Psoas muscle (tissue), 8 donors: ENCODE results near the gene ALOX15B. TPM values are rescaled to one million over a fixed set of nuclear protein-coding genes. Genes with fewer than 3 reads are reported as not detected.

Experiments
- ATAC-seq, 4 donors: fragments of 200-7000 bp; cut with Tn5 transposase; one replicate each; pipeline ENCODE4 v1.9.1; 2020; ENCODE audit warnings: moderate library complexity in 3 of 4, mild to moderate bottlenecking in 2 of 4
- DNase-seq, 2 donors: peaks; one replicate each; pipeline ENCODE4 v3.0.0-alpha.2; 2020
- H3K27ac ChIP-seq: fragments of 200-600 bp; one replicate; pipeline ENCODE4 v1.8.0; 2022
- H3K27me3 ChIP-seq, 3 donors: fragments of 200-600 bp in 1 of 3; one replicate each; pipeline versions ENCODE4 v1.6.1 to v1.8.0; 2013 to 2022; ENCODE audit warnings: low read length in 2 of 3, mild to moderate bottlenecking in 2 of 3, moderate library complexity in 1 of 3; ENCODE audit not compliant: insufficient read depth in 3 of 3
- H3K36me3 ChIP-seq, 2 donors: fragments of 200-600 bp in 1 of 2; one replicate each; pipeline versions ENCODE4 v1.6.1 to v1.8.0; 2013 to 2022; ENCODE audit warnings: low read depth in 1 of 2, mild to moderate bottlenecking in 1 of 2, moderate library complexity in 1 of 2; ENCODE audit not compliant: insufficient read depth in 1 of 2
- H3K4me1 ChIP-seq: fragments of 200-600 bp; one replicate; pipeline ENCODE4 v1.8.0; 2022
- H3K4me3 ChIP-seq: fragments of 200-600 bp; one replicate; pipeline ENCODE4 v1.8.0; 2022; ENCODE audit warnings: mild to moderate bottlenecking
- H3K9me3 ChIP-seq: fragments of 200-600 bp; one replicate; pipeline ENCODE4 v1.8.0; 2022
- WGBS, 3 donors: extraction: QIAGEN DNeasy Blood & Tissue Kit; methylation state at CpG; one replicate each; pipeline versions ENCODE4 v1.1.6 to v1.1.7; 2013; 5-methylcytosine and 5-hydroxymethylcytosine counted together
- intact Hi-C, 2 donors: fragments of 100-400 bp; cut with DNase I; formaldehyde crosslinking; loops; one replicate each; pipeline versions ENCODE4 v1.11.0 to v1.14.2; 2022
- polyA plus RNA-seq, 3 donors: library from polyadenylated mRNA; stranded (reverse); fragments of 200-250 nt; gene quantifications; one replicate each; pipeline ENCODE4 v1.2.3, GENCODE V29; 2013
- total RNA-seq, 4 donors: library from RNA; stranded (reverse); fragmentation: NEBNext Ultra II Directional in 2 of 4; extraction: Animal tissue kit (Norgen Biotek cat#: 25700) in 2 of 4; gene quantifications; one replicate each; pipeline versions ENCODE4 v1.2.1 to v1.2.4, GENCODE V29; 2021 to 2023
- TF ChIP-seq, protein P1 (sequence below): fragments of 200-600 bp; IDR thresholded peaks from one replicate; pipeline ENCODE4 v1.8.0; 2022; ENCODE audit warnings: antibody characterized with exemption
- donor health status: healthy with polysubstance abuse.
- donor health status: DM: no; HTN: no; CAD: no; lungs with moderate emphysema.
- donor health status: Bipolar disorder and iron deficiency.
- donor health status: healthy.
- donor health status: DM: yes; HTN: yes; CAD: no.
- donor health status: DM: no; HTN: no; CAD: no.
- donor health status: DM: no; HTN: no; CAD: no.
- donor health status: DM: yes; HTN: yes; CAD: no.

ALOX15B gene
- total and polyA plus RNA-seq, 7 donors, result 0.09 to 1.1 (median 0.32) TPM; not detected in 2

DNA sequence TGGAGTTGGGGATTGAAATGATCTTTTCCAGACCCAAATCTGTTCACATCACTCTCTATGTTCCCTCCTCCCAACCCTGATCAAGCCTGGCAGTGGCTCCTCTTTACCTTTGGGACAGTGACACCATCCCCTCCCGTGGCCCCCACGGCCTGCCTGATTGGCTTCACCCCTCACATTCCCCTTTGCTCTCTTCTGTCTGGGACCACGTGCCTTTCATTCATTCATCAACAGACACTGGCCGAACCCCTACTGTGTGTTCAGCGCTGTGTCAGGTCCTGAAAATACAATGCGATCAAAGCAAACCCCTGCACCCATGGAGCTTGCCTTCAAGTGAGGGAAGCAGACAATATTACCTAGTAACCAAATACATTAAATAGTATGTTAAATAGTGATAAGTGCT, 50.9 kb downstream of the ALOX15B start:
- ATAC-seq, result no peak
- Histone ChIP-seq H3K9me3 (no peaks in the 10 kb centered on the region), H3K36me3 (no peaks in the 10 kb centered on the region), H3K27me3 (peaks cover 0 to 22% (median 6%) of the 10 kb centered on the region in 3 donors), H3K27ac (no peak overlapping the region), H3K4me3 (no peak overlapping the region), H3K4me1 (no peaks in the 10 kb centered on the region)
- WGBS, 3 donors, result 62 to 76% (median 64%) methylated on average over 6 of the region's 6 CpGs
- TF ChIP-seq, protein P1, sequence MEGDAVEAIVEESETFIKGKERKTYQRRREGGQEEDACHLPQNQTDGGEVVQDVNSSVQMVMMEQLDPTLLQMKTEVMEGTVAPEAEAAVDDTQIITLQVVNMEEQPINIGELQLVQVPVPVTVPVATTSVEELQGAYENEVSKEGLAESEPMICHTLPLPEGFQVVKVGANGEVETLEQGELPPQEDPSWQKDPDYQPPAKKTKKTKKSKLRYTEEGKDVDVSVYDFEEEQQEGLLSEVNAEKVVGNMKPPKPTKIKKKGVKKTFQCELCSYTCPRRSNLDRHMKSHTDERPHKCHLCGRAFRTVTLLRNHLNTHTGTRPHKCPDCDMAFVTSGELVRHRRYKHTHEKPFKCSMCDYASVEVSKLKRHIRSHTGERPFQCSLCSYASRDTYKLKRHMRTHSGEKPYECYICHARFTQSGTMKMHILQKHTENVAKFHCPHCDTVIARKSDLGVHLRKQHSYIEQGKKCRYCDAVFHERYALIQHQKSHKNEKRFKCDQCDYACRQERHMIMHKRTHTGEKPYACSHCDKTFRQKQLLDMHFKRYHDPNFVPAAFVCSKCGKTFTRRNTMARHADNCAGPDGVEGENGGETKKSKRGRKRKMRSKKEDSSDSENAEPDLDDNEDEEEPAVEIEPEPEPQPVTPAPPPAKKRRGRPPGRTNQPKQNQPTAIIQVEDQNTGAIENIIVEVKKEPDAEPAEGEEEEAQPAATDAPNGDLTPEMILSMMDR, result no peak
- intact Hi-C loops, result loop anchor here in 1 of 2 donors (10.0 kb wide), 1 partner anchor 215 kb away; no protein-coding TSS in a partner anchor
- DNase-seq, result peak in 1 of 2 donors; percentile 15

DNA sequence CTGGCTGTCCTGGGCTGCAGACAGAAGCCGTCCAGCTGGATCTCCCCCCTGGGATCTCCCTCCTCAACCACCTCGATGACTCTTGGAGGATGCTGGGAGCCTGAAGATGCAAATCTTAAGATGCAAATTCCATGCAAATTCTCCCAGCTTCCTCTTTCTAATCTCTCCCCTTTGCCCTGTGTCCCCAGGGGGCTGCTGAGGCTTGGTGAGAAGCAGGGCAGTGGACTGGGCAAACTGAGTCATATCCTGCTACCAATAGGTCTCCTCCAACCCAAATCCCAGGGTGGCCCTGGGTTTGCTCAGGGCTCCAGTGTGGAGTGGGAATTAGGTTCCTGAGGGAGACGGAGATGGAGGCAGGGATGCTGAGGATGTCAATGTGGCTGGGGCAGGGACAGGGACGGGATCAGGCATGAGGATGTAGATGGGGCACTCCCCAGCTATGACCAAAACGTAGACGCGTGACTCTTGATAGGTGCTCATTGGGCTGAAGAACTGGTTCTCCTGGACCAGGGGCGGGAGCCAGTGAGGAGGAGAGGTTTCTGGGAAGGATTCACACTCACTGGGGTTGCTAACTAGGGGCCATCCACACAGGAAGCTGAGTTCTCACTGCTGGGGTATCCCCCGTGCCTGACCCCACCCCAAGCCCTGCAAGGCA, 52.3 kb downstream of the ALOX15B start:
- H3K27ac ChIP-seq, result no peak overlapping the region
- DNase-seq, result peak in 1 of 2 donors; percentile 40
- no peaks in the 10 kb centered on the region for H3K36me3 ChIP-seq
- TF ChIP-seq, protein P1, result no peak
- no peaks in the 10 kb centered on the region for H3K9me3 ChIP-seq
- no peaks in the 10 kb centered on the region for H3K4me1 ChIP-seq
- 46 to 53% (median 52%) methylated on average over 9 of the region's 9 CpGs for WGBS, 3 donors
- ATAC-seq, result no peak
- H3K4me3 ChIP-seq, result no peak overlapping the region
- intact Hi-C loops, result loop anchor here in 1 of 2 donors (10.0 kb wide), 1 partner anchor 214 kb away; no protein-coding TSS in a partner anchor
- peaks cover 0 to 22% (median 6%) of the 10 kb centered on the region in 3 donors for H3K27me3 ChIP-seq

DNA sequence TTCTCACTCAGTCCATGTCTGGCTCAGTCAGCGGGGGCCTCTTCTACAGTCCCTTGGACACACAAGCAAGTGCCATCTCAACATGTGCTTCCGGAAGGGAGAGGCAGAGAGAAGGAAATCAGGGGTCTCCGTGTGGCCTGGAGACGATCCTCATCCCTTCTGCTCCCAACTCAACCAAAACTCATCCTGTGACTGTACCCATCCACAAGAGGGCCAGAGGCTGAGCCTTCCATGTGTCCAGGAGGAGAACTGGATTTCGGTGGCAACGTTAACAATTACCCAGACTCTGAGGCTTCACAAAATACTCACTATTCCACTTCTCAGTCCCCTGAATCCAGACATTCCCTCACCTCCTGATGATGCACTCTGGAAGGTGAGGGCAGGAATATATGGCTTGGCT, 56.5 kb downstream of the ALOX15B start:
- peaks cover 0 to 20% (median 7%) of the 10 kb centered on the region in 3 donors for H3K27me3 ChIP-seq
- ATAC-seq (no peak), DNase-seq (no peak)
- WGBS, 3 donors, result 70 to 72% (median 70%) methylated on average over 6 of the region's 6 CpGs
- H3K36me3 ChIP-seq, result no peaks in the 10 kb centered on the region
- H3K4me1 ChIP-seq, result no peaks in the 10 kb centered on the region
- intact Hi-C loops, result loop anchor here (2.0 to 10.0 kb wide), 3 partner anchors 63 to 363 kb away; no protein-coding TSS in a partner anchor
- H3K9me3 ChIP-seq, result no peaks in the 10 kb centered on the region
- no peak overlapping the region for H3K4me3 ChIP-seq
- TF ChIP-seq, protein P1, result no peak
- no peak overlapping the region for H3K27ac ChIP-seq

DNA sequence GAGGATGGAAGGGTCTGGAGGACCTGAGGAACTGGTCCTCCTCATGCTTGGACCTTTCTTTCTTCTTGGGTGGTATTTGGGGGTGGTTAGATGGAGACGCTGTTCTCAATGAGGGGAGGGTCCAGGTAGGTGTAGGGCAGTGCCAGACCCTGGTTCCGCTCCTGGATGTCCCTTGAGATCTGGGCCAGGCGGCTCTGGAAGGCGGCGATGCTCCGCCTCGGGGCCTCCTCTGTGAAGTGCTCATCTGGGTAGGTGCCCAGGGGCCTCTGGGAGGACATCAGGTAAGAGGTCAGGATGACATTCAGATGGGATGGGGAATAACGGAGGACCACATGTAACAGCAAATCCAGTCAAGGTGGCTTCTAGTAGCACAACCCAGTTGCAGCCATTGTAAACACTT, 57.7 kb downstream of the ALOX15B start:
- Histone ChIP-seq H3K4me1 (no peaks in the 10 kb centered on the region), H3K9me3 (no peaks in the 10 kb centered on the region), H3K4me3 (no peak overlapping the region), H3K27me3 (peaks cover 0 to 19% (median 1%) of the 10 kb centered on the region in 3 donors), H3K36me3 (no peaks in the 10 kb centered on the region), H3K27ac (no peak overlapping the region)
- ATAC-seq (no peak), DNase-seq (no peak)
- intact Hi-C loops, result loop anchor here (5.0 to 10.0 kb wide), 2 partner anchors 208 to 364 kb away; no protein-coding TSS in a partner anchor
- TF ChIP-seq, protein P1, result no peak
- 86 to 89% (median 86%) methylated on average over 7 to 8 of the region's 8 CpGs for WGBS, 3 donors

Other genes with a start within 250 kb of the ALOX15B start
- gene KDM6B, start 204.8 kb upstream of the ALOX15B start, total RNA-seq, result 10 to 100 TPM; 11.8 to 26.0 (median 17.9) TPM
- 10 to 100 TPM in 1 of 3 donors, 1 to 10 TPM in 2; 2.8 to 16.6 (median 6.3) TPM for gene KDM6B, start 204.8 kb upstream of the ALOX15B start, polyA plus RNA-seq
- 10 to 100 TPM; 16.3 to 31.3 (median 19.0) TPM for gene TMEM88, start 184.0 kb upstream of the ALOX15B start, total RNA-seq
- 10 to 100 TPM; 24.0 to 57.4 (median 42.6) TPM for gene TMEM88, start 184.0 kb upstream of the ALOX15B start, polyA plus RNA-seq
- 10 to 100 TPM; 60.8 to 95.4 (median 73.3) TPM for gene NAA38, start 181.5 kb upstream of the ALOX15B start, total RNA-seq
- gene NAA38, start 181.5 kb upstream of the ALOX15B start, polyA plus RNA-seq, result 100 to 1,000 TPM; 104 to 148 (median 109) TPM
- gene CYB5D1, start 181.1 kb upstream of the ALOX15B start, total RNA-seq, result 10 to 100 TPM in 2 of 4 donors, 1 to 10 TPM in 2; 9.9 to 11.9 (median 10.2) TPM
- gene CYB5D1, start 181.1 kb upstream of the ALOX15B start, polyA plus RNA-seq, result 10 to 100 TPM in 2 of 3 donors, 1 to 10 TPM in 1; 7.1 to 31.7 (median 10.4) TPM
- 10 to 100 TPM in 1 of 4 donors, 1 to 10 TPM in 3; 5.8 to 13.1 (median 7.5) TPM for gene CHD3, start 150.3 kb upstream of the ALOX15B start, total RNA-seq
- gene CHD3, start 150.3 kb upstream of the ALOX15B start, polyA plus RNA-seq, result 1 to 10 TPM; 3.3 to 6.9 (median 6.8) TPM
- gene RNF227, start 122.8 kb upstream of the ALOX15B start, total RNA-seq, result 1 to 10 TPM in 2 of 4 donors, under 1 TPM in 2; 0.62 to 2.6 (median 1.0) TPM
- 1 to 10 TPM; 1.5 to 2.4 (median 1.6) TPM for gene RNF227, start 122.8 kb upstream of the ALOX15B start, polyA plus RNA-seq
- gene KCNAB3, start 109.2 kb upstream of the ALOX15B start, total RNA-seq, result under 1 TPM in 3 of 4 donors, not detected in 1; 0.38 to 0.77 (median 0.57) TPM
- gene KCNAB3, start 109.2 kb upstream of the ALOX15B start, polyA plus RNA-seq, result under 1 TPM; 0.18 to 0.52 (median 0.21) TPM
- 10 to 100 TPM; 47.7 to 84.9 (median 75.0) TPM for gene TRAPPC1, start 107.1 kb upstream of the ALOX15B start, total RNA-seq
- 10 to 100 TPM; 64.0 to 78.4 (median 76.1) TPM for gene TRAPPC1, start 107.1 kb upstream of the ALOX15B start, polyA plus RNA-seq
- gene CNTROB, start 106.9 kb upstream of the ALOX15B start, total RNA-seq, result 1 to 10 TPM; 5.5 to 9.5 (median 7.4) TPM
- 1 to 10 TPM; 5.9 to 9.6 (median 8.8) TPM for gene CNTROB, start 106.9 kb upstream of the ALOX15B start, polyA plus RNA-seq
- not detected for gene GUCY2D, start 36.4 kb upstream of the ALOX15B start, total RNA-seq
- gene GUCY2D, start 36.4 kb upstream of the ALOX15B start, polyA plus RNA-seq, result not detected
- gene ALOX12B, start 48.7 kb downstream of the ALOX15B start, total RNA-seq, result not detected
- not detected for gene ALOX12B, start 48.7 kb downstream of the ALOX15B start, polyA plus RNA-seq
- gene ALOXE3, start 79.5 kb downstream of the ALOX15B start, total RNA-seq, result not detected
- under 1 TPM in 1 of 3 donors, not detected in 2; 0.42 TPM for gene ALOXE3, start 79.5 kb downstream of the ALOX15B start, polyA plus RNA-seq
- gene HES7, start 85.0 kb downstream of the ALOX15B start, total RNA-seq, result under 1 TPM in 1 of 4 donors, not detected in 3; 0.30 TPM
- under 1 TPM in 1 of 3 donors, not detected in 2; 0.10 TPM for gene HES7, start 85.0 kb downstream of the ALOX15B start, polyA plus RNA-seq
- gene PER1, start 113.3 kb downstream of the ALOX15B start, total RNA-seq, result 100 to 1,000 TPM in 3 of 4 donors, 10 to 100 TPM in 1; 48.9 to 278 (median 166) TPM
- 100 to 1,000 TPM; 133 to 173 (median 145) TPM for gene PER1, start 113.3 kb downstream of the ALOX15B start, polyA plus RNA-seq
- 10 to 100 TPM; 39.7 to 59.2 (median 49.8) TPM for gene VAMP2, start 123.9 kb downstream of the ALOX15B start, total RNA-seq
- 10 to 100 TPM; 33.2 to 49.5 (median 35.2) TPM for gene VAMP2, start 123.9 kb downstream of the ALOX15B start, polyA plus RNA-seq
- gene TMEM107, start 137.3 kb downstream of the ALOX15B start, total RNA-seq, result 1 to 10 TPM; 1.2 to 4.7 (median 2.9) TPM
- 1 to 10 TPM; 1.5 to 1.9 (median 1.8) TPM for gene TMEM107, start 137.3 kb downstream of the ALOX15B start, polyA plus RNA-seq
- gene BORCS6, start 151.1 kb downstream of the ALOX15B start, total RNA-seq, result 10 to 100 TPM in 1 of 4 donors, 1 to 10 TPM in 3; 8.8 to 11.2 (median 9.7) TPM
- gene BORCS6, start 151.1 kb downstream of the ALOX15B start, polyA plus RNA-seq, result 10 to 100 TPM; 12.2 to 19.3 (median 13.7) TPM
- 1 to 10 TPM in 1 of 4 donors, not detected in 3; 1.1 TPM for gene AURKB, start 171.5 kb downstream of the ALOX15B start, total RNA-seq
- gene AURKB, start 171.5 kb downstream of the ALOX15B start, polyA plus RNA-seq, result under 1 TPM in 1 of 3 donors, not detected in 2; 0.39 TPM
- gene CTC1, start 209.0 kb downstream of the ALOX15B start, total RNA-seq, result 10 to 100 TPM; 11.0 to 19.6 (median 13.7) TPM
- 1 to 10 TPM; 2.7 to 6.3 (median 4.6) TPM for gene CTC1, start 209.0 kb downstream of the ALOX15B start, polyA plus RNA-seq
- 10 to 100 TPM; 10.7 to 15.6 (median 13.3) TPM for gene PFAS, start 210.2 kb downstream of the ALOX15B start, total RNA-seq
- gene PFAS, start 210.2 kb downstream of the ALOX15B start, polyA plus RNA-seq, result 10 to 100 TPM in 1 of 3 donors, 1 to 10 TPM in 2; 4.9 to 10.0 (median 7.5) TPM
- gene RANGRF, start 249.6 kb downstream of the ALOX15B start, total RNA-seq, result 10 to 100 TPM in 3 of 4 donors, 1 to 10 TPM in 1; 9.0 to 16.3 (median 11.7) TPM
- 10 to 100 TPM; 17.8 to 24.3 (median 22.1) TPM for gene RANGRF, start 249.6 kb downstream of the ALOX15B start, polyA plus RNA-seq